NCI-H345 treated with DMSO at 0.1 percent for 48 hours (cell line): ENCODE results near the gene CNOT8.

Source experiments
- DNase-seq: peaks from one replicate; lab custom pipeline; 2025; ENCODE audit not compliant: unreplicated experiment; lab: John Stamatoyannopoulos, UW

Gene CNOT8

GRCh38 chr5:154863291-154864080 lies 5.1 kb downstream of the CNOT8 start:
- no peak for DNase-seq

GRCh38 chr5:154865466-154866184 lies 7.2 kb downstream of the CNOT8 start:
- DNase-seq, result no peak

GRCh38 chr5:154866841-154867240 lies 8.4 kb downstream of the CNOT8 start:
- no peak for DNase-seq

- no peak for DNase-seq
Observed at GRCh38 chr5:154868702-154869101, 10.3 kb downstream of the CNOT8 start.

- no peak for DNase-seq
Observed at GRCh38 chr5:154871734-154872133, 13.3 kb downstream of the CNOT8 start.

- DNase-seq, result no peak
Observed at GRCh38 chr5:154873791-154874331, 15.4 kb downstream of the CNOT8 start.

GRCh38 chr5:154878642-154879335 lies 20.4 kb downstream of the CNOT8 start:
- DNase-seq, result no peak

GRCh38 chr5:154881986-154882385 lies 23.6 kb downstream of the CNOT8 start:
- DNase-seq, result no peak

GRCh38 chr5:154884424-154884823 lies 26.0 kb downstream of the CNOT8 start:
- no peak for DNase-seq

GRCh38 chr5:154885439-154885838 lies 27.0 kb downstream of the CNOT8 start:
- DNase-seq, result no peak

GRCh38 chr5:154892369-154892771 lies 33.9 kb downstream of the CNOT8 start:
- DNase-seq, result no peak

GRCh38 chr5:154893381-154893780 lies 35.0 kb downstream of the CNOT8 start:
- DNase-seq, result no peak

- DNase-seq, result no peak
Observed at GRCh38 chr5:154895606-154896561, 37.5 kb downstream of the CNOT8 start.

- no peak for DNase-seq
Observed at GRCh38 chr5:154896562-154897165, 38.2 kb downstream of the CNOT8 start.

GRCh38 chr5:154898210-154898609 lies 39.8 kb downstream of the CNOT8 start:
- no peak for DNase-seq

GRCh38 chr5:154899151-154899816 lies 40.9 kb downstream of the CNOT8 start:
- no peak for DNase-seq

GRCh38 chr5:154900066-154900465 lies 41.6 kb downstream of the CNOT8 start:
- DNase-seq, result no peak

- DNase-seq, result no peak
Observed at GRCh38 chr5:154901276-154901675, 42.8 kb downstream of the CNOT8 start.

- DNase-seq, result no peak
Observed at GRCh38 chr5:154901913-154902312, 43.5 kb downstream of the CNOT8 start.
